ENCODE results near the gene ATP6V0A4.
"Not testable (repeated sequence)": the region's sequence is repeated elsewhere in the genome, so short reads cannot be mapped to it uniquely, and the experiment has no call there.

Gene ATP6V0A4

DNA sequence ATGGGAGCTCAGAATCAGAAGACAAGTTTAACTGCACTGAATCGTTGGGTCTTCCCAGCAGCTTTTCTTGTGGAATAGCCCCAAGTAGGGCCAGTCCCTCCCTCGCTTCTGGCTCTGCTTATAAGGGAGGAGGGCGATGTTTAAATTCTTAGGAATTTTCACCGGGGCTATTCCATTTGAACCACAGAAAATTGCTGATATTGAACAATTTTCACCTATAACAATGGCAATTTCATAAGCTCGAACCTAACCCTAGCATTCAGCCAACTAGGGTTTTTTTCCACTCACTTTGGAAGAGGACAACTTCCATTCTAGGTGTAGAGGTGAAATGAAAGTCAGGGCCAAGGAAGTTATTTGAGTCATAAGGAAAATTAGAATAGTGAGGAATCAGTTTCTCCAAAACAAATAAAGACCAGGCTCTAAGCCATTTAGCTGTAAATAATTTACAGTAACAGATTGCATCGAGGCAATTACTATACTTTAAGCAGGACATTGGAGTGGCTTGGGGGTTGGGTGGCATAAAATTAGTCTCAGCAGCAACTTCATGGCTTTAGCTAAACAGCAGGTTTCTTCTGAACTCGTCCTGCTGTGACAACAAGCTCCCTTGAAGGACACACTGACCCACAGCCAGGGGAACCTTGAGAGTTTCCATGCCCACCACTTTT lies 1.5 kb upstream of the ATP6V0A4 start:
- Histone ChIP-seq H3K23ac (ENCODE audit: low read length in 2 of 2) (no peak overlapping the region), H3K9me3 (ENCODE audit: control insufficient read depth, low read length) (no peaks in the 10 kb centered on the region), H2BK12ac (ENCODE audit: low read length in 2 of 2) (no peak overlapping the region), H3K18ac (ENCODE audit: low read depth in 1 of 2, low read length in 2 of 2) (no peak overlapping the region), H3K9ac (ENCODE audit: low read length) (no peak overlapping the region), H2AK5ac (ENCODE audit: low read length, severe bottlenecking) (no peak overlapping the region), H2BK15ac (ENCODE audit: low read depth, poor library complexity, severe bottlenecking) (no peak overlapping the region), H3K79me1 (replicated peaks; ENCODE audit: low read length, poor library complexity, severe bottlenecking) (no peaks in the 10 kb centered on the region), H3K4me3 (ENCODE audit: insufficient read depth in 1 of 2, low read depth in 1 of 2, low read length in 2 of 2) (no peak overlapping the region), H4K8ac (ENCODE audit: low read length) (no peak overlapping the region), H3K4me1 (ENCODE audit: control insufficient read depth, insufficient read depth, low read depth, low read length) (peaks cover 14% of the 10 kb centered on the region), H3K4ac (ENCODE audit: low read depth in 1 of 2, low read length in 2 of 2) (no peak overlapping the region), H2BK5ac (ENCODE audit: low read depth, low read length, poor library complexity, severe bottlenecking) (no peak overlapping the region), H2BK120ac (ENCODE audit: low read depth, low read length) (no peak overlapping the region), H4K91ac (ENCODE audit: low read length) (no peak overlapping the region), H3K14ac (ENCODE audit: low read length in 2 of 2) (no peak overlapping the region), H3K36me3 (ENCODE audit: control insufficient read depth in 1 of 2, insufficient read depth in 2 of 2, low read depth in 1 of 2, low read length in 2 of 2) (no peaks in the 10 kb centered on the region), H3K27ac (ENCODE audit: low read length, poor library complexity, severe bottlenecking) (no peak overlapping the region), H3K27me3 (ENCODE audit: control insufficient read depth in 1 of 2, insufficient read depth in 1 of 2, low read length in 2 of 2) (no peaks in the 10 kb centered on the region), H3K4me2 (ENCODE audit: low read length, poor library complexity, severe bottlenecking) (no peak overlapping the region), H2AFZ (ENCODE audit: low read depth, low read length) (no peak overlapping the region)
- WGBS = 65% methylated on average over 5 of the region's 7 CpGs
- DNase-seq = no peak

DNA sequence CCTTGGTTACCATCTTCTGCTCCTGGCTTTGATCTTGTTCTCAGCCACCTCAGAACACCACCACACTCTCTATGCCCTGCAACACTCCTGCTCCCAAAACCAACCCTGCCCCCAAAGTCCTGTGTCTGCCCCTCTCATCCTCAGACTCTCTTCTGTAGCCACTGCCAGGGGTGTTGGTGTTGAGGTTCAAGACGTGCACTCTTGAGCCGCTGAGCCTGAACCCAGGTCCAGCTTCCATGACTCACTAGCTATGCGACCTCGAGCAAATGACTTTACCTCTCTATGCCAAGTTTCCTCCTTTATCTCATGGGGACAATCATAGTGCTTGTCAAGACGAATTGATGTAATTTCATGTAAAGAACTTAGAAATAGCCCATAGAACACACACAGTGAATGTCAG lies 840 bp upstream of the ATP6V0A4 start:
- H4K91ac ChIP-seq (ENCODE audit: low read length) = no peak overlapping the region
- no peak overlapping the region for H2BK120ac ChIP-seq (ENCODE audit: low read depth, low read length)
- H3K18ac ChIP-seq (ENCODE audit: low read depth in 1 of 2, low read length in 2 of 2) = no peak overlapping the region
- no peak overlapping the region for H3K4me3 ChIP-seq (ENCODE audit: insufficient read depth in 1 of 2, low read depth in 1 of 2, low read length in 2 of 2)
- 76% methylated on average over 5 of the region's 5 CpGs for WGBS
- no peak for DNase-seq
- H2BK5ac ChIP-seq (ENCODE audit: low read depth, low read length, poor library complexity, severe bottlenecking) = peak overlapping the region; percentile 3
- no peak overlapping the region for H3K9ac ChIP-seq (ENCODE audit: low read length)
- no peak overlapping the region for H4K8ac ChIP-seq (ENCODE audit: low read length)
- no peaks in the 10 kb centered on the region for H3K79me1 ChIP-seq (replicated peaks; ENCODE audit: low read length, poor library complexity, severe bottlenecking)
- no peak overlapping the region for H2AK5ac ChIP-seq (ENCODE audit: low read length, severe bottlenecking)
- no peaks in the 10 kb centered on the region for H3K9me3 ChIP-seq (ENCODE audit: control insufficient read depth, low read length)
- no peak overlapping the region for H2BK12ac ChIP-seq (ENCODE audit: low read length in 2 of 2)
- no peaks in the 10 kb centered on the region for H3K36me3 ChIP-seq (ENCODE audit: control insufficient read depth in 1 of 2, insufficient read depth in 2 of 2, low read depth in 1 of 2, low read length in 2 of 2)
- H3K4me1 ChIP-seq (ENCODE audit: control insufficient read depth, insufficient read depth, low read depth, low read length) = peaks cover 14% of the 10 kb centered on the region
- H2AFZ ChIP-seq (ENCODE audit: low read depth, low read length) = no peak overlapping the region
- no peak overlapping the region for H2BK15ac ChIP-seq (ENCODE audit: low read depth, poor library complexity, severe bottlenecking)
- no peak overlapping the region for H3K4me2 ChIP-seq (ENCODE audit: low read length, poor library complexity, severe bottlenecking)
- no peak overlapping the region for H3K23ac ChIP-seq (ENCODE audit: low read length in 2 of 2)
- no peak overlapping the region for H3K14ac ChIP-seq (ENCODE audit: low read length in 2 of 2)
- no peaks in the 10 kb centered on the region for H3K27me3 ChIP-seq (ENCODE audit: control insufficient read depth in 1 of 2, insufficient read depth in 1 of 2, low read length in 2 of 2)
- H3K4ac ChIP-seq (ENCODE audit: low read depth in 1 of 2, low read length in 2 of 2) = no peak overlapping the region
- no peak overlapping the region for H3K27ac ChIP-seq (ENCODE audit: low read length, poor library complexity, severe bottlenecking)

DNA sequence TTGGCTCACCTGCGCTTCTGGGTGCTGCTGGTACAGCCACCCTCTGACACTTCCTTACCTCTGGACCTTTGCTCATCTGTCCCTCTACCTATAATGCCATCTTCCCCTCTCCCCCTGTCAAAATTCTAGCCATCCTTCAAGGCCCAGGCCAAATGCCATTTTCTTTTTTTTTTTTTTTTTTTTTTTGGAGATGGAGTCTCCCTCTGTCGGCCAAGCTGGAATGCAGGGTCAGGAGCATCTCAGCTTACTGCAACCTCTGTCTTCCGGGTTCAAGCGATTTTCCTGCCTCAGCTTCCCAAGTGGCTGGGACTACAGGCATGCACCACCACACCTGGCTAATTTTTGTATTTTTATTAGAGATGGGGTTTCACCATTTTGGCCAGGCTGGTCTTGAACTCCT lies 950 bp downstream of the ATP6V0A4 start:
- H3K9me3 ChIP-seq (ENCODE audit: control insufficient read depth, low read length); H3K18ac ChIP-seq (ENCODE audit: low read depth in 1 of 2, low read length in 2 of 2); H3K79me1 ChIP-seq (replicated peaks; ENCODE audit: low read length, poor library complexity, severe bottlenecking); H3K4ac ChIP-seq (ENCODE audit: low read depth in 1 of 2, low read length in 2 of 2); H2BK120ac ChIP-seq (ENCODE audit: low read depth, low read length); H3K27me3 ChIP-seq (ENCODE audit: control insufficient read depth in 1 of 2, insufficient read depth in 1 of 2, low read length in 2 of 2); H3K23ac ChIP-seq (ENCODE audit: low read length in 2 of 2); H2AK5ac ChIP-seq (ENCODE audit: low read length, severe bottlenecking); H4K8ac ChIP-seq (ENCODE audit: low read length); H2BK15ac ChIP-seq (ENCODE audit: low read depth, poor library complexity, severe bottlenecking); H2BK5ac ChIP-seq (ENCODE audit: low read depth, low read length, poor library complexity, severe bottlenecking); DNase-seq; H3K27ac ChIP-seq (ENCODE audit: low read length, poor library complexity, severe bottlenecking); H3K9ac ChIP-seq (ENCODE audit: low read length); H3K4me3 ChIP-seq (ENCODE audit: insufficient read depth in 1 of 2, low read depth in 1 of 2, low read length in 2 of 2); H2AFZ ChIP-seq (ENCODE audit: low read depth, low read length); H4K91ac ChIP-seq (ENCODE audit: low read length); H3K14ac ChIP-seq (ENCODE audit: low read length in 2 of 2); H2BK12ac ChIP-seq (ENCODE audit: low read length in 2 of 2); H3K4me2 ChIP-seq (ENCODE audit: low read length, poor library complexity, severe bottlenecking); H3K36me3 ChIP-seq (ENCODE audit: control insufficient read depth in 1 of 2, insufficient read depth in 2 of 2, low read depth in 1 of 2, low read length in 2 of 2): not testable (repeated sequence)
- peaks cover 14% of the 10 kb centered on the region for H3K4me1 ChIP-seq (ENCODE audit: control insufficient read depth, insufficient read depth, low read depth, low read length)
- WGBS = 96% methylated on average over 3 of the region's 4 CpGs

DNA sequence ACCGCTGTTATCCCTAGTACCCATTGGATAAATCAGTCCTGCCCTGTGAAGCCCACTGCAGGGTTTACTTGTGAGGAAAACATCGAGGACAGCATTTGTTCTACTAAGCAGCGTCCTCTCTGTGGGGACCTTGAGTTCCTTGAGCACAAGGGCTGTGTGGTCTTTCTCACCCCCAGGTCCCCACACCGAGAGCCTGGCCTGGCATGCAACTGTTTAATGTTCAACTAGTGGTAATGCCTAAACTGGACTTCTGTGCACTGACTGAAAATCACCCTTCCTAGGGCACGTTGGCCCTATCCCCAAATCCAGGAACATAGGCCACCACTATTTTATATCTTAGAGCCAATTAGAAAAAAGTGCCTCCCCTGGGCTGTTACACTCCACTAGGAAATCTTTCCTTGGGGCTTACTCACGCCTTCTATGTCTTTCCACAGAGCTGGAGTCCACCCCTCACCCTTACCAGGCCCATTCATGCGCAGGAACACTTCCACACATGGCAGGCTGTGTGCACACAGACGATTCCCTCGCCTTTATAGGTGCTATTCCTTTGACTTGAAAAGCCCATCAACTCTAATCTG lies 1.9 kb downstream of the ATP6V0A4 start:
- Histone ChIP-seq H4K8ac (ENCODE audit: low read length) (no peak overlapping the region), H2AK5ac (ENCODE audit: low read length, severe bottlenecking) (no peak overlapping the region), H3K14ac (ENCODE audit: low read length in 2 of 2) (no peak overlapping the region), H3K4ac (ENCODE audit: low read depth in 1 of 2, low read length in 2 of 2) (no peak overlapping the region), H3K79me1 (replicated peaks; ENCODE audit: low read length, poor library complexity, severe bottlenecking) (no peaks in the 10 kb centered on the region), H3K9me3 (ENCODE audit: control insufficient read depth, low read length) (no peaks in the 10 kb centered on the region), H4K91ac (ENCODE audit: low read length) (no peak overlapping the region), H2BK5ac (ENCODE audit: low read depth, low read length, poor library complexity, severe bottlenecking) (no peak overlapping the region), H2AFZ (ENCODE audit: low read depth, low read length) (no peak overlapping the region), H3K4me3 (ENCODE audit: insufficient read depth in 1 of 2, low read depth in 1 of 2, low read length in 2 of 2) (no peak overlapping the region), H2BK15ac (ENCODE audit: low read depth, poor library complexity, severe bottlenecking) (no peak overlapping the region), H3K4me2 (ENCODE audit: low read length, poor library complexity, severe bottlenecking) (peak overlapping the region; percentile 21), H3K36me3 (ENCODE audit: control insufficient read depth in 1 of 2, insufficient read depth in 2 of 2, low read depth in 1 of 2, low read length in 2 of 2) (no peaks in the 10 kb centered on the region), H3K27ac (ENCODE audit: low read length, poor library complexity, severe bottlenecking) (no peak overlapping the region), H3K23ac (ENCODE audit: low read length in 2 of 2) (no peak overlapping the region), H2BK120ac (ENCODE audit: low read depth, low read length) (no peak overlapping the region), H2BK12ac (ENCODE audit: low read length in 2 of 2) (no peak overlapping the region), H3K4me1 (ENCODE audit: control insufficient read depth, insufficient read depth, low read depth, low read length) (peaks cover 12% of the 10 kb centered on the region), H3K27me3 (ENCODE audit: control insufficient read depth in 1 of 2, insufficient read depth in 1 of 2, low read length in 2 of 2) (no peaks in the 10 kb centered on the region), H3K18ac (ENCODE audit: low read depth in 1 of 2, low read length in 2 of 2) (no peak overlapping the region), H3K9ac (ENCODE audit: low read length) (no peak overlapping the region)
- 83% methylated on average over 9 of the region's 9 CpGs for WGBS
- no peak for DNase-seq

All from mesenchymal stem cell (in vitro differentiated cells and primary cell).